SW 1271 (cell line): ENCODE data around the gene NFE2L2.
"Not testable (repeated sequence)": the region's sequence is repeated elsewhere in the genome, so short reads cannot be mapped to it uniquely, and the experiment has no call there.

Experiments used
- DNase-seq, 2 experiments: peaks; one replicate each; lab custom pipeline; 2025; lab: John Stamatoyannopoulos, UW

NFE2L2 gene

DNA sequence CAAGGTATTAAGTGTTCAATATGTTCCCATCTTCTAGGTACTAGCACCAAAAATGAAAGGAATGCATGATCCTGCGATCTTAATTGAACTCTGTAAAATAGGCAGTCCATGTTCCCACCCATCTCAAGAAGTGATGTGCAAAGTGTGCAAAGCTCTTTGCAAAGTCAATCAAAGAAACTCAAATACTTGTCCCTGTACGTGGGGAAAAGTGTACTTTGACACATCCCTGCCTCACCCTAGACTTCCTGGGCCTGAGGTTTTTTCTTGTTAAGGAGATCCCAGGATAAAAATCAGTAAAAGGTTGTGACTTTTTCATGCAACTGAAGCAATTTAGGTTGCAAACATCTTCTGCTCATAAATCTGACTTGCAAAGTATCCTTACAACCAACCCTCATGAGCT lies 26.6 kb downstream of the NFE2L2 start:
- no peak for DNase-seq

DNA sequence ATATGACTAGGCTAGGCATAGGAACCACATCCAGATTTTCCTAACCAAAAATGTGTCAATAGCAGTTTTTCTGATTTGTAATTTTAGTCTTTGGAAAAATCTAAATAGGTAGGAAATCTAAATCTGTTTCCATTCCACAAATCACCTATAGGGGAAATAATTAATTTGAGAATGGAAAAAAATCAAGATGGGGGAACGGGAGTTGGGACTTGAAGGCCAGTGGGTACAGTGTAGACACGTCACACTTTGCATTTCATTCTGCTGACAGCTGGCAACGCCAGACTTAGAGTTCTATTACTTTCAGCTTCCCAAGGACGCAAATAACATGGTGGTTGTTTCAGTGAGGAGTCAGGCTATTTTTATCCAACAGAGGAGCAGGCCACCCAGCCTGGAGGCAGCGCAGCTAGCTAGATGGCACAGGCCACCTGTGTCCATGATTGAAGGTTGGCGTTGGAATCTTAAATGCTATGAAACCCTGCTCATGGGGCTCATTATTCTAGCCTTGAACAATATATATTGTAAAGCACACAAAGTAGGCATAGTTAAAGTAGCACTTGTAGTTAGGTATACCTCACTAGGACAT lies 28.6 kb downstream of the NFE2L2 start:
- DNase-seq: no peak

GRCh38 chr2:177234267-177234666 lies 30.3 kb downstream of the NFE2L2 start:
- DNase-seq: no peak

DNA sequence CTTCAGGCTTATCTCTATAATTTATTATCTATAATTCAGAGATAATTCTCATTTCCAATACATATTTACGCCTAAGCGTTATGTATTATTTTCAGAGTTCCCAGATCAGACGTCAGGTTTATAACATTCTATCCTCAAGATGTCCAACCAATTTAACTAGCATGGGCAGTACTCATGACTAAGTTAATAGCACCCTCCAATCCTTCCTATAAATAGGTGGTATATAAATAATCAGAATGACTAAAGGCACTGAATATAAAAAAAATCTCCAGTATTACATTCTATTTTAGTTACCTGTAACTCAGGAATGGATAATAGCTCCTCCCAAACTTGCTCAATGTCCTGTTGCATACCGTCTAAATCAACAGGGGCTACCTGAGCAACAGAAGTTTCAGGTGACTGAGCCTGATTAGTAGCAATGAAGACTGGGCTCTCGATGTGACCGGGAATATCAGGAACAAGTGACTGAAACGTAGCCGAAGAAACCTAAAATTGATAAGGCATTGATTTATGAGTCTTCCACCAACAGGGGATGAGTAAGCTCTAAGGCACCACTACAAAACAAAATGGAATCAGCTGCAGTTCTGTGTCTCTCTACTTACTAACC lies 32.3 kb downstream of the NFE2L2 start:
- no peak for DNase-seq

DNA sequence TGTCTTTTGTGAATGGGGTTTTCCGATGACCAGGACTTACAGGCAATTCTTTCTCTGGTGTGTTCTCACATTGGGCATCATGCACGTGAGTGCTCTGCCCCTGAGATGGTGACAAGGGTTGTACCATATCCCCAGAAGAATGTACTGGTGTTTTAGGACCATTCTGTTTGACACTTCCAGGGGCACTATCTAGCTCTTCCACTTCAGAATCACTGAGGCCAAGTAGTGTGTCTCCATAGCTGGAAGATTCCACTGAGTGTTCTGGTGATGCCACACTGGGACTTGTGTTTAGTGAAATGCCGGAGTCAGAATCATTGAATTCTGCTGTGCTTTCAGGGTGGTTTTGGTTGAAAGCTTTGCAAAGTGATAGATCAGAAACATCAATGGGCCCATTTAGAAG lies 33.3 kb downstream of the NFE2L2 start:
- DNase-seq: no peak

- DNase-seq: no peak
These were observed 34.9 kb downstream of the NFE2L2 start for GRCh38 chr2:177229442-177230242.

- no peak for DNase-seq
These were observed 38.6 kb downstream of the NFE2L2 start for GRCh38 chr2:177225965-177226360.

- not testable (repeated sequence) for DNase-seq
These were observed 41.1 kb downstream of the NFE2L2 start for GRCh38 chr2:177223436-177223835.

GRCh38 chr2:177221970-177222369 lies 42.6 kb downstream of the NFE2L2 start:
- DNase-seq: no peak

- no peak for DNase-seq
These were observed 43.0 kb downstream of the NFE2L2 start for GRCh38 chr2:177221534-177221933.

DNA sequence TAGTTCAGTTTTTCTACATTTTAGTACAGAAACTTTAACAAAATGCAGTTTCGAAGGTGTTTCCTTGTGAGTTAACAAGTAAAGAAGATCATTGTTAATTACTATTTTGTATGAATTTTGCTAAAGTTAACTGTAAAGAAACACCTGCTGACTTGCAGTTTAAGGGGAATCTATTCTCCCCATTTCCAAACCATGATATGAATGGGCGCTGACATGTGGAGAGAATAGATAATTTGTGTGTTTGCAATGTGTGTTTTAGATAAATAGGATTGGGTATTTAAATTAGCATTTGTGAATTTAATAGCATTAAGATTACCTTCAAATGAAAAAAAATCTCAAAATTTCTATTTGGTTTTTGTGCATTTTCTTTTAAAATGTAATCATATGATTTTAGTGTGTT lies 44.7 kb downstream of the NFE2L2 start:
- DNase-seq: not testable (repeated sequence)

GRCh38 chr2:177217247-177217843 lies 47.2 kb downstream of the NFE2L2 start:
- DNase-seq: no peak

DNA sequence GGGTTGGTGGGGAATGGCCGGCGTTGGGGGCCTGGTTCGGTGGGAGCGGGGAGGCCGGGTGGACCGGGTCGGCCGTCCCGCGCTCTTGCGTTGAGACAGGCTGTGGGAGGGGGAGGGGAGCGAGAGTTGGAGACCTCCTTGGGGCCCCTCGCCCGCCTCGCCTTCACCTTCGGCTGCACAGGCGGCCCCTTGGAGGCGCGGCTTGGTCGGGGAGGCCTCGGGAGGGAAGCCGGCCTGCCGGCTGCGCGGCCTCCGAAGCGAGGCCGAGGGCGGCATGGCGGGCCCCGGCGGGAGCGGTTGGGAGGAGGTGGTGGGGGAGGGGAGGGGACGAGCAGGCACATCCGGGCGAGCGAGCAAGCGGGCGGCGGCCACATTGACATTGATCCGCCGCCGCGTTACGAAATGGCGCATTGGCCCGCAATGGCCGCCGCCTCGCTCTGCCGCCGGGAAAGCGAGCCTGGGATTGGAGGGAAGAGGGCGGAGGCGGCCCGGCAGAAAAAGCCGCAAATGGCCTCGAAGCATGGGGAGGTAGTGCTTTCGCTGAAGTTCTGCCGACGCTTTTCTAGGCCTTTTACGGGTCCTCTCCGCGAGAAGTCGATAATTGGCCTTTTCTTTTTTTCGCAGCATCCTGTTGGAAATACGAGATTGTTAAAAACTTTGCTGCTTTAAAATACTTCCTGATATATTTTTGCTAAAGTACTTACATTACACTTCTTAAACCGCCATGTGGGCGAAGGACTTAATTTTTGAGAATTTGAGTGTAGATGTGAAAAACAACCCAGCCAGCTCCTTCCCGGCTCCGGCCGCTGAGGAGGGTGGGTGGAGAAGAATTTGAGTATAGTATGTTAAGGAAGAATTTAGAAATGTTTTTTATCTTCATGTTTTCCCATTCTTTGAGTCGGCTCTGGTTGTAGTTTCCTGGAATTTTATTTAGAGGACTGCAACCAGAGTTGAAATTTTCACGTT lies 51.4 kb downstream of the NFE2L2 start:
- peak; percentile 66 to 86 for DNase-seq

DNA sequence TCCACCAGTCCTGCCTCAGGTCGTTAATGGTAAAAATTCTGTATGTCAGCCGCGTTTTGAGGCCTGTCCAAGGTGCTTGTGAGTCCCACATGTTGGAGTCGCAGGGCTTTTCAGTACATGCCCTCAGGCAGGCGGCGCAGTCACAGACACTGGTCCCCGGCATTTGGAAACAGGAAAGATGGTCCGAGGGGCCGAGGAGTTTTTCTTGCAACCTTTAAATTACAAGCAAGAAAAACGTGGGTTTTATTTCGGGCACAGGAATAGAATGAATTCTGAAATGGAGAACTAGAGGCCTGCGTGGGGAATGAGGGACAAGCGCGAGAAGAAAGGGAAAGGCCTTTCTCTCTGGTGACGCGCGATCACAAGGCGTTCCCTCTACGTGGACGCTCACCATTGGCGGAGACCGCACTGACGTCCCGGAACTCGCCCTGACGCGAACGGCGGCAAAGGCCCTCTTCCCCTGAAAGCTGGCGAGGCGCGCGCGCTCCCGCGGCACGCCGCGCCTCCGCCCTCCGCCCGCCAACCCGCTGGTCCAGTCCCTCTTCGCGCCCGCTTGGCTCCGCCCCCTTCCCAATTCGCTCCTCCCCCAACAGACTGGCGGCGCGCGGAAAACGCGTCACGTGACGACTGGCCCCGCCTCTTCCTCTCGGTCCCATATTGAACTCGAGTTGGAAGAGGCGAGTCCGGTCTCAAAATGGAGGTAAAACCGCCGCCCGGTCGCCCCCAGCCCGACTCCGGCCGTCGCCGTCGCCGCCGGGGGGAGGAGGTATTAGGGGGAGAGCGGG lies 52.2 kb downstream of the NFE2L2 start, which contains the start of gene HNRNPA3:
TSS of gene HNRNPA3 (plus strand) at position 689 of the 785 bp plus-strand sequence. CDS start at position 695, 6 bp downstream.
- peak; percentile 94 to 97 for DNase-seq

DNA sequence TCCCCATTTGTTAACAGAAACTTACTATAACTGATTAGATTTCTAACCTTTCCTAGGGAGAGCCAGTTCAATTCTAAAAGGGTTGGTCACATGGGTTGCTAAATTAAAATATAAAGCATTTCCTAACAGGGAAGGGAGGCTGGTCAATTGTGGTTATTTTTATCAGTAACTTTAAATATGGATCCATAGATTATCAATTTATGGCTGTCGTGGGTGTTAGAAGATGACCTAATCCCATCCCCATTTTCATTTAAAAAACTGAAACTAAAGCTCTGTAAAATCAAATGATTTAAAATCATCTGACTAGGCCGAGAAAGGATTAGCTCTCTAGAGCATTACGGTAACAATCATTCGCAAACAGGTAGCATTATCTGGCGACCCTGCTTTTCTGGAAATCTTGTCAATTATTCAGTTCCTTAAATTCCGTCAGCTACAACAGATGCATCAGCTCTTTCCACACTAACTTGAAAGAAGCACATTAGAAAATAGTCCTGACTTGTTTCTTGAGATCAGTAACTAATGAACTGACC lies 52.9 kb downstream of the NFE2L2 start:
- no peak for DNase-seq

DNA sequence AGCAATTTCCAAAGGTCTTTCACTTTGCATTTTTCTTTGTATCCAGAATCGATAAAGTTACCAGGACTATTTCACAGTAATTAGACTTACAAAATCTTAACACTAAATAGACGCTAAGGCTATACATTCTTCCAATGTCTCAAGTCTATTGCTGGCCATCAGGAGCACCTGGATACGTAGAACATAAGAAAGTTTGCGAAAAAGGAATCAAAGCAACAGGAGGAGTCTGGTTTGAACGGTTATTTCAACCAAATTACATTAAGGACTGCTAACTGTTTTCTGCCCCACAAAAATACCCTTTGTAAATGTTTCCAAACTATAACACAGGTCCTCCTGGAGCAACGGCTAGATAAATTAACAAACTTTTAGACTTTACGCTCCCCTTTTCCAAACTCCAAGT lies 53.4 kb downstream of the NFE2L2 start:
- no peak for DNase-seq

DNA sequence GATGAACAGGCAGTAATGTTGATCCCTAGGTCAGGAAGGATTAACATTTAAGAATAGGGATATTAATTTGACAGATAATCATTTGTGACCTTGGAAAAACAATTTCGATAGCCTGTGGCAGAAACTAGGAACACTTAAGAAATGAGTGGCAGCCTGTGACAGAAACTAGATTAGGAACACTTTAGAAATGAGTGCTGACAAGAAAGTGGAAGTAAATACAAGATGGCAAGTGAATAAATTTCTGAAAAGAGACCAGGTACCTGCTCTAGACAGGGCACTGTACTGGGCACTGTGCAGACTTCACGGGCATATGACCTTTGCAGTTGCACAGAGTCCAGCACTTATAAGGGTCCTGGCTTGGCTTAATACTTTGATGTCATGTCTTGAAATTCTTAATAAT lies 57.4 kb downstream of the NFE2L2 start:
- no peak for DNase-seq

DNA sequence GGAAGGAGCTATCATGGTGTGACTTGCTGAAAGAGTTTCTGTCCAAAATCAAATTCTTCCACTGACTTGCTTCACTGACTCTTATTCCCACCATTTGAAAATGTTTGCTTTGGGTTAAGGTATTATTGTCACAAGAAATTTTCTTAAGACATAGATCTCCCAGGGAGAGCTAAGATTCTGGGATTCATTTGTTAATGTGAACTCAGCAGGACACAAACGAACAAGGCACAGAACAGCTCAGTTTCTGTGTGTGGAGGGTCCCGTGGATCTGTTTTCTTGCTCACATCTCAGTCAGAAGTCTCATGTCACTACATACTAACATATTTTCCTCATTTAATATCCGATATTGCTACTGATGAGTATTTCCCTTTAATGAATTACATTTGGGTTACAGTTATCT lies 60.1 kb downstream of the NFE2L2 start:
- no peak for DNase-seq

DNA sequence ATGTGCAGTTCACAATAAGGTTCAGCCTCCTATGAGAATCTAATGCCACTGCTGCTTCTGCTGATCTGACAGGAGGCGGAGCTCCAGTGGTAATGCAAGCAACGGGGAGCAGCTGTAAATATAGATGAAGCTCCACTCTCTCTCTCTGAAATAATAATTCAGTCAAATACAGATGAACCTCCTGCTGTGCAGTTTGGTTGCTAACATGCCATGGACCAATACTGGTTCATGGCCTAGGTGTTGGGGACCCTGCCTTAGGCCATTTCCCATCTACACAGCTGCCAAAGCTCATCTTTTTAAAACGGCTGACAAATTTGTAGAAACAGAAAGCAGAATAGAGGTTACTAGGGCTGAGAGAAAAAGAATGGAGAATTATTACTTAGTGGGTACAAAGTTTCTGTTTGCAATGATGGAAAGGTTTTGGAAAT lies 62.6 kb downstream of the NFE2L2 start:
- no peak for DNase-seq

- not testable (repeated sequence) for DNase-seq
These were observed 64.1 kb downstream of the NFE2L2 start for GRCh38 chr2:177200419-177200818.
